Activated naive CD8-positive, alpha-beta T cell treated with anti-CD3 and anti-CD28 coated beads for 36 hours (primary cell): ENCODE measurements around the gene EGLN1. TPM values are rescaled to one million over a fixed set of nuclear protein-coding genes. Genes with fewer than 3 reads are reported as not detected.

Experiments
- DNase-seq: peaks from one replicate; pipeline ENCODE4 v3.0.0; 2021
- H3K27ac Mint-ChIP-seq: one replicate; pipeline ENCODE4 v1.8.0; 2022; ENCODE audit warnings: mild to moderate bottlenecking, moderate library complexity, mixed read lengths
- H3K27me3 Mint-ChIP-seq: one replicate; pipeline ENCODE4 v1.8.0; 2022; ENCODE audit warnings: mild to moderate bottlenecking, mixed read lengths
- H3K36me3 Mint-ChIP-seq: one replicate; pipeline ENCODE4 v1.8.0; 2021; ENCODE audit warnings: mild to moderate bottlenecking, mixed read lengths
- H3K4me1 Mint-ChIP-seq: one replicate; pipeline ENCODE4 v1.8.0; 2021; ENCODE audit warnings: mixed read lengths
- H3K4me3 Mint-ChIP-seq: one replicate; pipeline ENCODE4 v1.8.0; 2022; ENCODE audit warnings: mild to moderate bottlenecking, moderate library complexity, mixed read lengths
- H3K9me3 Mint-ChIP-seq: one replicate; pipeline ENCODE4 v1.8.0; 2022; ENCODE audit warnings: mixed read lengths
- total RNA-seq, 2 experiments: library from RNA; stranded (reverse); gene quantifications; one replicate each; pipeline ENCODE4 v1.2.3, GENCODE V29; 2021

Gene EGLN1
- total RNA-seq, 2 experiments from 2014 or later: 36.3 to 37.8 TPM

DNA sequence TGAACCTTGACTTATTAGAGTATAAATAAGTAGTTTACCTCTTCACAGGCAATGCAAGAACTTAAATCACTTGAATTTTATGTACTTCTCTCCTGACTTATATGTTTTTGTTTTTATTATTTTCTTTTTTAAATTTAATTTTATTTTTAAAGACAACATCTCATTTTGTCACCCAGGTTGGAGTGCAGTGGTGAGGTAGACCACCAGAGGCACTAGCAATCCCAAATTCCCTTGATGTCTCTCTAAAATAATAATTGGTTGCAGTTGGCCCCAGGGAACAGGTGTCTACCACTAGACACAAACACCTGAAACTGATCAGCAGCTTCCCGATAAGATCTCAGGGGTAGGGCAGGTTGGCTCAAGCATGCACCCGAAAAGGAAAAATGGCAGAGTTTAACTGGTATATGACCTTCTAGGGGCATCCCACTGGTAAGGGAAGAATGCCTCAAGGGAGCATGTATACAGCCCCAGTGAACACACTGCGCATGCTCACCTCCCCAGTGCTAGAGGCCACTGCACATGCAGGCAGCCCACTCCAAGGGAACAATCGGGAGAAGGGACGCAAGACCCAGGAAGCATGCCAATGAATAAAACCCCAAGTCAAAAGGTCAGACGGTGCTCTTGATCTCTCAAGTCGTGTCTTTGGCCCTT, 99.1 kb downstream of the EGLN1 start:
- Mint-ChIP-seq H3K27me3 (no peaks in the 10 kb centered on the region), H3K4me1 (no peaks in the 10 kb centered on the region), H3K9me3 (no peaks in the 10 kb centered on the region), H3K36me3 (no peaks in the 10 kb centered on the region), H3K27ac (no peak overlapping the region), H3K4me3 (no peak overlapping the region)
- no peak for DNase-seq

DNA sequence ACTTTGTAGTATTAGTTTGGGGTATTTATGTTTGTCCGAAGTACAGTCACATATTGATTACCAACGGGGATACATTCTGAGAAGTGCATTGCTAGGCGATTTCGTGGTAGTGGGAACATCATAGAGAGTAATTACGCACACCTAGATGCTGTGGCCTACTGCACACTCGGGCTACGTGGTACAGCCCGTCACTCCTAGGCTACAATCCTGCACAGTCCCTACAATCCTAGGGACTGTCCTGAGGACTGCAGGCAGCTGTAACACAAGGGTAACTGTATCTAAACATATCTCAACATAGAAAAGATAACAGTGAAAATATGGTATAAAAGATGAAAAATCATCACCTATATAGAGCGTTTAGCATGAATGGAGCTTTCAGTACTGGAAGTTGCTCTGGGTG, 103.0 kb downstream of the EGLN1 start:
- DNase-seq: no peak
- Mint-ChIP-seq H3K27ac (no peak overlapping the region), H3K4me1 (peaks cover 2% of the 10 kb centered on the region), H3K9me3 (no peaks in the 10 kb centered on the region), H3K27me3 (no peaks in the 10 kb centered on the region), H3K36me3 (no peaks in the 10 kb centered on the region), H3K4me3 (no peak overlapping the region)

DNA sequence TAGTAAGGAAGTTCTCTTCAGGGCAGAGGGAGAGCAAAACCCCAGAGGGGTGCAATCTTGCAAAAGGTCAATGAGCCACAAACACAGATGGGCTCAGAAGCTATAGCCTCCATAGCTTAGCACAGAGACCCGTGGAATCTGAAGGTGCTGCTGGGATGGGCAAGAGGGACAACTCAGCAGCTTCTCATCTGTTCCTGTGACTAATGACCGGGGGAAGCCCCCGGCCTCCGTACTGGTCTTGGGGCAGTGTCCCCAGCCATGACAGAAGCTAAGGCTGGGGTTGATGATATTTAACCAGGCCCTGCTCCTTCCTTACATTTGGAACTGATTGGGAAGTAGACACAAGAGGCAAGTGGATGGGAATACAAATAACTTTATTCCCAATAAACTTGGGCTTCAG, 103.5 kb downstream of the EGLN1 start:
- peaks cover 2% of the 10 kb centered on the region for H3K4me1 Mint-ChIP-seq
- H3K4me3 Mint-ChIP-seq: no peak overlapping the region
- H3K27ac Mint-ChIP-seq: no peak overlapping the region
- no peaks in the 10 kb centered on the region for H3K27me3 Mint-ChIP-seq
- DNase-seq: no peak
- H3K36me3 Mint-ChIP-seq: no peaks in the 10 kb centered on the region
- H3K9me3 Mint-ChIP-seq: no peaks in the 10 kb centered on the region

DNA sequence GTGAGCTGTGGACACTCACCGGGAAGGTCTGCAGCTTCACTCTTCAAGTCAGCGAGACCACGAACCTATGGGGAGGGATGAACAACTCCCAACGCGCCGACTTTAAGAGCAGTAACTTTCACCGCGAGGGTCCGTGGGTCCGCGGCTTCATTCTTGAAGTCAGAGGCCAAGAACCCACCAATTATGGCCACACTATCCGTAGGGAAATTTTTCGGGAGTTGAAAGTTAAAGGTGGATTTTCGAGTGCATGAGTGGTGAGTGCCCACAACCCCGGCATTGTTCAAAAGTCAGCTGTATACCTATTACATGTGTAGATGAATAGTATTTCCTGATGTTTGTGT, 104.1 kb downstream of the EGLN1 start:
- Mint-ChIP-seq H3K4me3 (no peak overlapping the region), H3K27ac (no peak overlapping the region), H3K4me1 (peaks cover 2% of the 10 kb centered on the region), H3K27me3 (no peaks in the 10 kb centered on the region), H3K9me3 (no peaks in the 10 kb centered on the region), H3K36me3 (no peaks in the 10 kb centered on the region)
- no peak for DNase-seq

DNA sequence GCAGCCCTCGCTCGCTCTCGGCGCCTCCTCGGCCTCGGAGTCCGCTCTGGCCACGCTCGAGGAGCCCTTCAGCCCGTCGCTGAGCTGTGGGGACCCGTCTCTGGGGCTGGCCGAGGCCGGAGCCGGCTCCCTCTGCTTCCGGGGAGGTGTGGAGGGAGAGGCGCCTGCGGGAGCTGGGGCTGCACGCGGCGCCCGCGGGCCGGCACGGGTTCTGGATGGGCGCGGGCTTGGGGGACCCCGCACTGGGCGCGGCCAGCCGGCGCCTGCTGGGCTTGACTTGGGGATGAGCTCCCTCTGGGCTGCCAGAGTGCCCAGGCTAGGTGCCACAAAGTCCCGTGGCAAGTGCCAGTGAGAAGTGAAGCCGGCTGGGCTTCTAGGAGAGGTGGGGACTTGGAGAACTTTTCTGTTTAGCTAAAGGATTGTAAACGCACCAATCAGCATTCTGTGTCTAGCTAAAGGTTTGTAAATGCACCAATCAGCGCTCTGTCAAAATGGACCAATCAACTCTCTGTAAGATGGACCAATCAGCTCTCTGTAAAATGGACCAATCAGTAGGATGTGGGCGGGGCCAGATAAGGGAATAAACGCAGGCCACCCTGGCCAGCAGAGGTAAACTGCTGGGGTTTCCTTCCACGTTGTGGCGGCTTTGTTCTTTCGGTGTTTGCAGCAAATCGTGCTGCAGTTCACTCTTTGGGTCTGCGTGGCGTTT, 104.6 kb downstream of the EGLN1 start:
- no peak overlapping the region for H3K4me3 Mint-ChIP-seq
- H3K36me3 Mint-ChIP-seq: no peaks in the 10 kb centered on the region
- H3K4me1 Mint-ChIP-seq: peaks cover 2% of the 10 kb centered on the region
- no peaks in the 10 kb centered on the region for H3K27me3 Mint-ChIP-seq
- DNase-seq: peak; percentile 8
- H3K27ac Mint-ChIP-seq: no peak overlapping the region
- no peaks in the 10 kb centered on the region for H3K9me3 Mint-ChIP-seq

DNA sequence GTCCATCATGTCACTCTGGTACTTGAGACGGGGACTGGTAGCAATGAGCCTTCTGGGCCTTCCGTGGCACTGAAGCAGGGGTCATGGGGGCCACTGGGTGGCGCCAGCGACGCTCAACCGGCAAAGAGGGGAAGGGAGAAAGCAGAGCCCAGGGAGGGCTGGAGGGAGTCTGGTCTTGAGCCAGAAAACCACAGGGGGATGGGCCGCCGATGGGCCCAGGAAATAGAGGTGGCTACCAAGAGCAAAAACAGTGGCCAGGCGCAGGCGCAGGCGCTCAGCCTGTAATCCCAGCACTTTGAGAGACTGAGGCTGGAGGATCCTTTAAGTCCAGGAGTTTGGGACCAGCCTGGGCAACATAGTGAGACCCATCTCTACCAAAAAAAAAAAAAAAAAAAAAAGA, 106.2 kb downstream of the EGLN1 start:
- no peaks in the 10 kb centered on the region for H3K36me3 Mint-ChIP-seq
- H3K27me3 Mint-ChIP-seq: no peaks in the 10 kb centered on the region
- no peak overlapping the region for H3K4me3 Mint-ChIP-seq

More for the DNA sequence above, 106.2 kb downstream of the EGLN1 start:
- peak; percentile 46 for DNase-seq
- Mint-ChIP-seq H3K4me1 (peaks cover 2% of the 10 kb centered on the region), H3K27ac (no peak overlapping the region), H3K9me3 (no peaks in the 10 kb centered on the region)

Other genes starting within 250 kb of the EGLN1 start
- 10 to 100 TPM; 55.9 to 57.3 TPM for gene GNPAT, start 181.1 kb downstream of the EGLN1 start, total RNA-seq
- 10 to 100 TPM; 12.6 to 13.0 TPM for gene EXOC8, start 84.4 kb downstream of the EGLN1 start, total RNA-seq
- 10 to 100 TPM; 11.2 to 12.2 TPM for gene SPRTN, start 84.0 kb downstream of the EGLN1 start, total RNA-seq
- gene TSNAX, start 106.4 kb upstream of the EGLN1 start, total RNA-seq: 10 to 100 TPM; 48.5 to 48.8 TPM
- 1 to 10 TPM; 1.7 to 2.0 TPM for gene DISC1, start 204.5 kb upstream of the EGLN1 start, total RNA-seq